Astrocyte of the cerebellum (primary cell): ENCODE measurements around the gene WDSUB1.

Source experiments
- DNase-seq: peaks from one replicate; pipeline ENCODE4 v3.0.0-alpha.2; 2011; ENCODE audit warnings: low read depth
- H3K4me3 ChIP-seq: 2 replicates; pipeline ENCODE4 v1.5.1; 2011; ENCODE audit warnings: mild to moderate bottlenecking, low read depth, low read length, moderate library complexity
- CTCF ChIP-seq: IDR thresholded peaks from 2 replicates; pipeline ENCODE4 v1.5.1; 2012; ENCODE audit warnings: low read length, low read depth, moderate library complexity, mild to moderate bottlenecking; ENCODE audit errors: missing control alignments
- in situ Hi-C: cut with HindIII; loops from 2 replicates; pipeline ENCODE4 v1.10.0; 2017; ENCODE audit warnings: low sequenced_read_pairs

WDSUB1 gene

GRCh38 chr2:159213296-159213695 is 73.2 kb downstream of the WDSUB1 start:
- in situ Hi-C loops = no loop called here
- TF ChIP-seq CTCF = no peak

GRCh38 chr2:159211447-159212396 is 74.8 kb downstream of the WDSUB1 start:
- in situ Hi-C loops = no loop called here
- no peak overlapping the region for H3K4me3 ChIP-seq
- TF ChIP-seq CTCF = no peak
- no peak for DNase-seq

More at GRCh38 chr2:159213296-159213695, 73.2 kb downstream of the WDSUB1 start:
- no peak overlapping the region for H3K4me3 ChIP-seq
- no peak for DNase-seq

- H3K4me3 ChIP-seq = no peak overlapping the region
- no peak for TF ChIP-seq CTCF
- in situ Hi-C loops = no loop called here
- DNase-seq = no peak
Measured at GRCh38 chr2:159209341-159210306, 76.9 kb downstream of the WDSUB1 start.

GRCh38 chr2:159208438-159208837 is 78.1 kb downstream of the WDSUB1 start:
- in situ Hi-C loops = no loop called here
- H3K4me3 ChIP-seq = no peak overlapping the region
- no peak for DNase-seq
- no peak for TF ChIP-seq CTCF

DNA sequence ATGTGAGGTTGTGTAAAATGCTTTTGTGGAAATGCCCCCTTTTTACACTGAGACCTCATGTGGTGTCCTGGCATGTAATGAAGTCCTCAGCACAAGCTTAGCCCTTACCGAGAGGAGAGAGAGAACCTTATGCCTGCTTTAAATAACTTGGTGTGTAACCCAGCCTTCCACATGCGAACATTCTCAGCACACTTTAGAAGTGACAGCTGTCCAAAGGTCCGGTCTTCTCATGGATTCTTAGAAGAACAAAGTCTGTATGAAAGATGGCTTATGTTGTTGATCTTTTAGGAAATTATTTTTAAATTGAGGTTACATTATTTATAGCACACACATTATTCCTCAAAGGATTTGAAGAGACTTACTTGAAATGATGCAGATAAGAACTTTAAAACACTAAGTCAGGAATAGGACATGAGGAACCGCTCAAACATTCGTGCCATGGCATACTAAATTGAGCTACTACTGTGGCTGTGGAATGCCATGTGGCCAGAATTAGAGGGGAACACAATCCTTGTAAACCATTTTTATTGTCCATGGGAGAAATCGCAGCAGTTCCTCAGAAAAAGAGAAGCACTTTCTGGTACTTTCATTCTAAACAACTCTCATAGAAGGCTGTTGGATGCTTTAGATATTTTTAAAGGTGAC is 79.6 kb downstream of the WDSUB1 start:
- DNase-seq = no peak
- in situ Hi-C loops = no loop called here
- no peak for TF ChIP-seq CTCF
- no peak overlapping the region for H3K4me3 ChIP-seq
